Activated naive CD8-positive, alpha-beta T cell treated with anti-CD3 and anti-CD28 coated beads, Interleukin-2, amount 10 ng/mL, durations not matched to agents 7 days and 5 days (primary cell): Measurements from ENCODE around the gene OR1J1. TPM values are rescaled to one million over a fixed set of nuclear protein-coding genes. Genes with fewer than 3 reads are reported as not detected.
A peak's percentile ranks its signal among the peaks of the same experiment; 100 is the strongest.

Experiments
- ATAC-seq: fragments of 150-1000 bp; cut with Tn5 transposase; one replicate; pipeline ENCODE4 v1.10.0; 2021; ENCODE audit warnings: low read depth, moderate library complexity
- POLR2A ChIA-PET: fragments of 350-600 bp; sonication (Branson Sonifier 250); formaldehyde crosslinking; loops from one replicate; lab custom pipeline; 2021; ENCODE audit warnings: antibody characterized with exemption; lab: Charles Lee
- DNase-seq: peaks from one replicate; pipeline ENCODE4 v3.0.0; 2021
- H3K27ac Mint-ChIP-seq: one replicate; pipeline ENCODE4 v1.8.0; 2022; ENCODE audit warnings: mild to moderate bottlenecking, mixed read lengths
- H3K27me3 Mint-ChIP-seq: one replicate; pipeline ENCODE4 v1.8.0; 2022; ENCODE audit warnings: mild to moderate bottlenecking, moderate library complexity, mixed read lengths
- H3K36me3 Mint-ChIP-seq: one replicate; pipeline ENCODE4 v1.8.0; 2021; ENCODE audit warnings: mild to moderate bottlenecking, mixed read lengths
- H3K4me1 Mint-ChIP-seq: one replicate; pipeline ENCODE4 v1.8.0; 2021; ENCODE audit warnings: mixed read lengths
- H3K4me3 Mint-ChIP-seq: one replicate; pipeline ENCODE4 v1.8.0; 2022; ENCODE audit warnings: mild to moderate bottlenecking, moderate library complexity, mixed read lengths
- H3K9me3 Mint-ChIP-seq: one replicate; pipeline ENCODE4 v1.8.0; 2021; ENCODE audit warnings: mixed read lengths
- total RNA-seq, 2 experiments: library from RNA; stranded (reverse); gene quantifications; one replicate each; pipeline ENCODE4 v1.2.3, GENCODE V29; 2021

Gene OR1J1
- not detected for total RNA-seq

GRCh38 chr9:122477826-122478225 lies at the start of gene OR1J1:
Gene OR1J1, minus strand, starts transcription at chr9:122477926. Its CDS starts 0 bp downstream, at chr9:122477926.
- Mint-ChIP-seq H3K4me1 (no peaks in the 10 kb centered on the region), H3K4me3 (no peak within 1 kb of the TSS), H3K9me3 (no peaks in the 10 kb centered on the region), H3K27ac (no peak within 1 kb of the TSS), H3K36me3 (no peaks in the 10 kb centered on the region), H3K27me3 (peaks cover 3% of the 10 kb centered on the region)
- POLR2A ChIA-PET = no interaction called here
- DNase-seq (no peak), ATAC-seq (no peak)

- POLR2A ChIA-PET = no interaction called here
- no peaks in the 10 kb centered on the region for H3K27me3 Mint-ChIP-seq
- no peaks in the 10 kb centered on the region for H3K9me3 Mint-ChIP-seq
- no peaks in the 10 kb centered on the region for H3K36me3 Mint-ChIP-seq
- H3K27ac Mint-ChIP-seq = no peak within 1 kb of the TSS
- DNase-seq (no peak), ATAC-seq (no peak)
- no peak within 1 kb of the TSS for H3K4me3 Mint-ChIP-seq
- H3K4me1 Mint-ChIP-seq = no peaks in the 10 kb centered on the region
Observed at GRCh38 chr9:122527193-122527592, 49.5 kb upstream of the OR1J1 start, which contains the start of gene OR1N1. Gene OR1N1, minus strand, starts transcription at chr9:122527293. Its CDS starts 0 bp downstream, at chr9:122527293.

DNA sequence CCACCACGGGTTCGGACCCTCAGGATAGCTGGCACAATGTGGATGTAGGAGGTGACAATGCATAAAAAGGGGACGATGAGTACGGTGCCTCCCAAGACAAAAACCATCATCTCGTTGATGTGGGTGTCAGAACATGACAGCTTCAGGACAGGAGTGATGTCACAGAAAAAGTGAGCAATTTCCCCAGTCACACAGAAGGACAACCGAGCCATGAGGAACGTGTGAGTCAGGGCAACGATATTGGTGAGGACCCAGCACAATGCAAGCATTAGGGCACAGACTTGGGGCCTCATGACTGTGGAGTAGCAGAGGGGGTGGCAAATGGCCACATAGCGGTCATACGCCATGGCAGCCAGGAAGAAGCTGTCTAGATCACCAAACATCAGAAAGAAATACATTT lies 48.9 kb upstream of the OR1J1 start:
- no peak overlapping the region for H3K27ac Mint-ChIP-seq
- H3K4me1 Mint-ChIP-seq = no peaks in the 10 kb centered on the region
- POLR2A ChIA-PET = no interaction called here
- no peak for DNase-seq
- H3K9me3 Mint-ChIP-seq = no peaks in the 10 kb centered on the region
- H3K36me3 Mint-ChIP-seq = no peaks in the 10 kb centered on the region
- no peaks in the 10 kb centered on the region for H3K27me3 Mint-ChIP-seq
- no peak for ATAC-seq
- H3K4me3 Mint-ChIP-seq = no peak overlapping the region

DNA sequence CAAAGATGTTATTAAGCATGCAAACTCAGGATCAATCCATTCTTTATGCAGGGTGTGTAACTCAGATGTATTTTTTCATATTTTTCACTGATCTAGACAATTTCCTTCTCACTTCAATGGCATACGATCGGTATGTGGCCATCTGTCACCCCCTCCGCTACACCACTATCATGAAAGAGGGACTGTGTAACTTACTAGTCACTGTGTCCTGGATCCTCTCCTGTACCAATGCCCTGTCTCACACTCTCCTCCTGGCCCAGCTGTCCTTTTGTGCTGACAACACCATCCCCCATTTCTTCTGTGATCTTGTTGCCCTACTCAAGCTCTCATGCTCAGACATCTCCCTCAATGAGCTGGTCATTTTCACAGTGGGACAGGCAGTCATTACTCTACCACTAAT lies 41.6 kb upstream of the OR1J1 start:
- DNase-seq = no peak
- H3K27ac Mint-ChIP-seq = no peak overlapping the region
- H3K4me1 Mint-ChIP-seq = no peaks in the 10 kb centered on the region
- H3K36me3 Mint-ChIP-seq = no peaks in the 10 kb centered on the region
- no peaks in the 10 kb centered on the region for H3K9me3 Mint-ChIP-seq
- H3K4me3 Mint-ChIP-seq = no peak overlapping the region
- POLR2A ChIA-PET = no interaction called here
- no peak for ATAC-seq
- H3K27me3 Mint-ChIP-seq = no peaks in the 10 kb centered on the region

DNA sequence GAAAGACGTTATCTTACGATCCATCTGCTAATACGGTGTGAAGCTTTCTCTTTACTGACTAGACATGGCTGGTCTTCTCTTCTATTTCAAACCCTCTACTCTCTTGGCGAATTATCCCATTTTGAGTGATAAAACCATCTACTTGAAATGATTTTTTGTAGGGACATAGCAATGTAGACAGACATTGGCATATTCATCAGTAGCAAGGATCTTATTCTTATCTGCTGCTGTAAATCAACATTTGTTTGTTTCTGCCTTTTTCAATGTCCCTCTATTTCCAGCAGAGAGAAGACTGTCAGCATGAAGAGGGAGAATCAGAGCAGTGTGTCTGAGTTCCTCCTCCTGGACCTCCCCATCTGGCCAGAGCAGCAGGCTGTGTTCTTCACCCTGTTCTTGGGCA lies 41.1 kb upstream of the OR1J1 start, which contains the start of gene OR1J4:
OR1J4 (plus strand) TSS at position 301 of the 400 bp plus-strand sequence; CDS start at position 301, 0 bp downstream.
- POLR2A ChIA-PET = no interaction called here
- no peaks in the 10 kb centered on the region for H3K27me3 Mint-ChIP-seq
- H3K4me3 Mint-ChIP-seq = no peak within 1 kb of the TSS
- H3K36me3 Mint-ChIP-seq = no peaks in the 10 kb centered on the region
- H3K9me3 Mint-ChIP-seq = no peaks in the 10 kb centered on the region
- DNase-seq = no peak
- H3K4me1 Mint-ChIP-seq = no peaks in the 10 kb centered on the region
- H3K27ac Mint-ChIP-seq = no peak within 1 kb of the TSS
- no peak for ATAC-seq

GRCh38 chr9:122518226-122518625 lies 40.5 kb upstream of the OR1J1 start:
- H3K36me3 Mint-ChIP-seq = no peaks in the 10 kb centered on the region
- no peak overlapping the region for H3K27ac Mint-ChIP-seq
- H3K4me1 Mint-ChIP-seq = no peaks in the 10 kb centered on the region
- ATAC-seq (no peak), DNase-seq (no peak)
- no peaks in the 10 kb centered on the region for H3K27me3 Mint-ChIP-seq
- POLR2A ChIA-PET = no interaction called here
- H3K4me3 Mint-ChIP-seq = no peak overlapping the region
- no peaks in the 10 kb centered on the region for H3K9me3 Mint-ChIP-seq

DNA sequence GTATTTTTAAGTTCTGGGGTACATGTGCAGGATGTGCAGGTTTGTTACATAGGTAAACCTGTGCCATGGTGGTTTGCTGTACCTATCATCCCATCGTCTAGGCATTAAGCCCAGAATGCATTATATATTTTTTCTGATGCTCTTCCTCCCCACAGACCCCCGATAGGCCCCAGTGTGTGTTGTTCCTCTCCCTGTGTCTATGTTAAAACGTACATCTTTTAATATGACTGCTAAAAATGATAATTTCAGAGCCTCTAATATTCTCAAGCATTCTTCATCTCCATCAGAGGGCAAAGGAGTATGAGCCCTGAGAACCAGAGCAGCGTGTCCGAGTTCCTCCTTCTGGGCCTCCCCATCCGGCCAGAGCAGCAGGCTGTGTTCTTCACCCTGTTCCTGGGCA lies 32.8 kb upstream of the OR1J1 start, which contains the start of gene OR1J2:
OR1J2 (plus strand) TSS at position 301 of the 400 bp plus-strand sequence; CDS start at position 301, 0 bp downstream.
- H3K36me3 Mint-ChIP-seq = no peaks in the 10 kb centered on the region
- no peak for ATAC-seq
- H3K4me3 Mint-ChIP-seq = no peak within 1 kb of the TSS
- no peaks in the 10 kb centered on the region for H3K9me3 Mint-ChIP-seq
- H3K4me1 Mint-ChIP-seq = no peaks in the 10 kb centered on the region
- peaks cover 10% of the 10 kb centered on the region for H3K27me3 Mint-ChIP-seq
- no peak for DNase-seq
- POLR2A ChIA-PET = no interaction called here
- H3K27ac Mint-ChIP-seq = no peak within 1 kb of the TSS

GRCh38 chr9:122506964-122507363 lies 29.2 kb upstream of the OR1J1 start:
- H3K4me1 Mint-ChIP-seq = no peaks in the 10 kb centered on the region
- H3K27ac Mint-ChIP-seq = no peak overlapping the region
- no peaks in the 10 kb centered on the region for H3K9me3 Mint-ChIP-seq
- no peak overlapping the region for H3K4me3 Mint-ChIP-seq
- H3K27me3 Mint-ChIP-seq = peaks cover 10% of the 10 kb centered on the region
- POLR2A ChIA-PET = no interaction called here
- DNase-seq = no peak
- ATAC-seq = no peak
- no peaks in the 10 kb centered on the region for H3K36me3 Mint-ChIP-seq

DNA sequence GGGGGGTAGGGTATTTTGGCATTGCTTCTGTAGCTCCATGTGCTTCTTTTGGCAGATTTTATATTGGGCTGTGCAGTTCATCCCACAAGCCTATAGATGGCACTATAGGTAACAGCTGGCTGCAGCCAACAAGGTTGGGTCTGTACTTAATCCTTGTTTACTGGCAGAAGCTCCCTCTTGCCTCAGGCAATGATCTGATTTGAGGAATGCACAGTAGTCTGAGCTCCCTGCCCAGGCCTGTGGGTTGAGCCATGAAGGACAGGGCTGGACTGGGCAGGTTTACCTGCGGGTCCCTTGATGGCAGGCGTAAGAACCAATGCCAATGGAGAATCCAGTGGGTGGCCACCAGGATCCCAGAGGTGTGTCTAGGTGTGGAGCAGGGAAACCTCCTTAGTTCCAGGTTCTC lies 21.2 kb upstream of the OR1J1 start:
- H3K36me3 Mint-ChIP-seq = no peaks in the 10 kb centered on the region
- ATAC-seq (peak; percentile 61), DNase-seq (peak; percentile 36)
- peaks cover 7% of the 10 kb centered on the region for H3K27me3 Mint-ChIP-seq
- H3K27ac Mint-ChIP-seq = no peak overlapping the region
- POLR2A ChIA-PET = interaction anchor here (1.4 kb wide), 1 partner anchor 309 kb away, joined by 4 read pairs; no protein-coding TSS in a partner anchor
- peaks cover 2% of the 10 kb centered on the region for H3K4me1 Mint-ChIP-seq
- peaks cover under 1% of the 10 kb centered on the region for H3K9me3 Mint-ChIP-seq
- H3K4me3 Mint-ChIP-seq = no peak overlapping the region

- ATAC-seq (no peak), DNase-seq (no peak)
- POLR2A ChIA-PET = no interaction called here
- H3K27ac Mint-ChIP-seq = no peak overlapping the region
- H3K36me3 Mint-ChIP-seq = no peaks in the 10 kb centered on the region
- H3K9me3 Mint-ChIP-seq = no peaks in the 10 kb centered on the region
- peaks cover 1% of the 10 kb centered on the region for H3K27me3 Mint-ChIP-seq
- no peak overlapping the region for H3K4me3 Mint-ChIP-seq
- H3K4me1 Mint-ChIP-seq = no peaks in the 10 kb centered on the region
Observed at GRCh38 chr9:122479062-122479461, 1.3 kb upstream of the OR1J1 start.

DNA sequence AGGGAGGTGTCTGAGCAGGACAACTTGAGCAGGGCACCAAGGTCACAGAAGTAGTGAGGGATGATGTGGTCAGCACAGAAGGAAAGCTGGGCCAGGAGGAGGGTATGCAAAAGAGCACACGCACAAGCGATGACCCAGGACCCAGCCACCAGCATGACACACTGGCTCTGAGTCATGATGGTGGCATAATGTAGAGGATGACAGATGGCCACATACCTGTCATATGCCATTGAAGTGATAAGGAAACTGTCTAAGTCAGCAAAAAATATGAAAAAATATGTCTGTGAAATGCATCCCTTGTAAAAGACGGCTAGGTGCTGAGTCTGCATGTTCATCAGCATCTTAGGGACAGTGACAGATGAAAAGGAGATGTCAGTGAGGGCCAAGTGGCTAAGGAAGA lies 380 bp downstream of the OR1J1 start:
- Mint-ChIP-seq H3K9me3 (no peaks in the 10 kb centered on the region), H3K4me1 (no peaks in the 10 kb centered on the region), H3K27ac (no peak overlapping the region), H3K36me3 (no peaks in the 10 kb centered on the region), H3K4me3 (no peak overlapping the region), H3K27me3 (peaks cover 3% of the 10 kb centered on the region)
- no peak for ATAC-seq
- no peak for DNase-seq
- POLR2A ChIA-PET = no interaction called here

- ATAC-seq (no peak), DNase-seq (no peak)
- Mint-ChIP-seq H3K27me3 (peaks cover 2% of the 10 kb centered on the region), H3K9me3 (peaks cover 2% of the 10 kb centered on the region), H3K4me3 (no peak overlapping the region), H3K27ac (no peak overlapping the region), H3K36me3 (peaks cover 2% of the 10 kb centered on the region), H3K4me1 (no peaks in the 10 kb centered on the region)
- POLR2A ChIA-PET = no interaction called here
Observed at GRCh38 chr9:122475717-122476116, 2.0 kb downstream of the OR1J1 start.

DNA sequence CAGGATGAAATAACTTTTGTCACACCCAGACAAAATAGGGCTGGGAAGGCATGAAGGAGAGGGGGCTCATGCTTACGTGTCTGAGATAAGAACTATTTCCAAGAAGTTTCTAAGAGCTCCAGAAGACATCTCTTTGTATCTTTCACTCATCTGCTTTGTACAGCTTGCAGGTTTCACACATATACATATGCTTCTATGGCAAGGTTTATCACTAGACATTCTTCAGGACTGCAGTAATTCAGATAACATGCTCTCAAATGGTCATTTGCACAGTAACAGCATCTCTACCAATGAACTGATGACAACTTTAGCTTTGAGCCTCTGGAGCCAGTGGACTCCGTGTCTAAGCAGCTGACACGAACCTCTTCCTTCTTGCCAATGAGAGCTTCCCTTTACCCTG lies 3.2 kb downstream of the OR1J1 start:
- no peak overlapping the region for H3K4me3 Mint-ChIP-seq
- H3K9me3 Mint-ChIP-seq = peaks cover 2% of the 10 kb centered on the region
- POLR2A ChIA-PET = no interaction called here
- no peak for ATAC-seq
- H3K4me1 Mint-ChIP-seq = no peaks in the 10 kb centered on the region
- H3K36me3 Mint-ChIP-seq = peaks cover 4% of the 10 kb centered on the region
- H3K27me3 Mint-ChIP-seq = peaks cover 2% of the 10 kb centered on the region
- no peak for DNase-seq
- no peak overlapping the region for H3K27ac Mint-ChIP-seq

DNA sequence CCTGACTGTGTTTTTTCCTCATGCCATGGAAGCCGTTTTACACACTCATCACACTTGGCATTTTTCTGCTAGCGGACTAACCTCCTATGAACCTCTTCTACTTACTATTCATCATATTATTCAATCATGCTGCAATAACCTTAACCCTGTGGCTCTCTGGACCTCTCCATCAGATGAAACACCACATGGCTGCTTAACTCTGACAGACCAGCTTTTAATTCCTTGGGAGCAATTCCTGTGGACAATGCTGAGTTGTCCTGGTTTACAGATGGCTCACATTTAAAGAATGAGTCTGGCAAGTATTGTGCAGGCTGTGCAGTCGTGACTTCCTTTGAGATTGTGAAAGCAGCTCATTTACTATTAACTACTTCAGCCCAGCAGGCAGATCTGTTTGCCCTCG lies 9.0 kb downstream of the OR1J1 start:
- Mint-ChIP-seq H3K9me3 (peaks cover 2% of the 10 kb centered on the region), H3K36me3 (peaks cover 4% of the 10 kb centered on the region), H3K4me3 (no peak overlapping the region), H3K27ac (no peak overlapping the region), H3K4me1 (peaks cover 8% of the 10 kb centered on the region), H3K27me3 (peaks cover 2% of the 10 kb centered on the region)
- no peak for DNase-seq
- no peak for ATAC-seq
- POLR2A ChIA-PET = no interaction called here

DNA sequence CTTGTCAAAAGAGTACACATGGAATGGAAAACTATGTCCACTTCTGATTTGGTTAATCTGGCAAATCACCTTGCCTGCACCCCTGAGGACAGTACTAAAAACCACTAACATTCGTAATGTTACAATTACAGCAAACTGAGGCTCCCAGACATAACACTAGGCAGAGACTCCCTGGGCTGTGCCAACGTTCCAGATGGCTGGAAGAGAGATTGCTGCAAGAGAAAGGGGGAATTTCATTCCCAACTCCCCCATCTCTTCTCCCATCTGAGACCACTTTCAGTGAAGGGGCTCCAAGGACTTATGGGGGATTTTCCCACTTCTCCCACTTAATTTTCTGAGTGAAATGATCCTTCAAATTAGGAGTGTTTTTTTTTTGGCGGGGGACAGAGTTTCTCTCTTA lies 11.3 kb downstream of the OR1J1 start:
- H3K4me3 Mint-ChIP-seq = no peak overlapping the region
- H3K36me3 Mint-ChIP-seq = peaks cover 4% of the 10 kb centered on the region
- ATAC-seq (no peak), DNase-seq (no peak)
- peaks cover 8% of the 10 kb centered on the region for H3K4me1 Mint-ChIP-seq
- POLR2A ChIA-PET = no interaction called here
- H3K27ac Mint-ChIP-seq = no peak overlapping the region
- H3K9me3 Mint-ChIP-seq = peaks cover 2% of the 10 kb centered on the region
- H3K27me3 Mint-ChIP-seq = peaks cover 19% of the 10 kb centered on the region
